ENCODE results near the gene DENND5B. TPM values are rescaled to one million over a fixed set of nuclear protein-coding genes. Genes with fewer than 3 reads are reported as not detected.
"Not testable (repeated sequence)": the region's sequence is repeated elsewhere in the genome, so short reads cannot be mapped to it uniquely, and the experiment has no call there.

The DENND5B gene
- polyA plus RNA-seq, 4 donors, result 4.1 to 36.9 (median 8.2) TPM

DNA sequence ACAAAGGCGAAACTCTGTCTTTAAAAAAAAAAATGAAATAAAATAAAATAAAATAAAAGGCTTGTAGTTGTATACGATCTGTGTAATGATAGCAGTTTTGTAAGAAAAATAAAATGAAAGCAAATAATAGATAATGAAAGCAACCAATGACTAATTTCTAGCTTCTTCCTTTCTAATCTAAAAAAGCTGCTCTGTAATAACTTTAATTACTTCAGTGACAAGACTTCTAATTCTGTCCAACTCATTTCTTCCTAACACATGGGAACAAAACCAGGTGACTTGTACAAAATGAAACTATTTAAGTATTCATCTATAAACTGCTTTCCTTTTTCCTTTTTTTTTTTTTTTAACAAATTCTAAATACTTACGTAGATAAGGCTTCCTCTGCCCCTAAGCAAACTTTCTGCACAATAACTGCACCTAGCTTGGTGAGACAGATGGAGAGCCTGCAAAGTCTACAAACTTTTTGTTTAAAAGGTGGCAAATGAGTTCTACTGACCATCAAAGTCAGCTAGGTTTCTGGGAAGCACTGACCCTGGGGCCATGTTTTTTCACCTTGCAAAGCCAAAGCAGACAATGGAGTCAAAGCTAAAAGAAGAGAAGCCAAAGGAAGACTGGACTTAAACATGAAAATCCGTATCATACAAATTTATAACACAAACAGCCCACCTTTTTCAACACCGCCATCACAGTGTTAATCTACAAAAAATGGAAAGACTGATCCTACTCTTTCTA, 28.2 kb downstream of the DENND5B start:
- no peak overlapping the region for H3K4me3 ChIP-seq (ENCODE audit: low read depth in 1 of 3, low read length in 3 of 3)
- 86 to 90% (median 87%) methylated on average over 5 of the region's 5 CpGs for WGBS, 3 donors
- H3K27me3 ChIP-seq (ENCODE audit: control insufficient read depth in 3 of 3, insufficient read depth in 3 of 3, low read length in 3 of 3), result no peaks in the 10 kb centered on the region
- peaks cover 0 to 5% of the 10 kb centered on the region in 2 donors for H3K9me3 ChIP-seq (ENCODE audit: control insufficient read depth in 2 of 2, insufficient read depth in 1 of 2, low read depth in 1 of 2, low read length in 1 of 2)
- H3K36me3 ChIP-seq (ENCODE audit: control insufficient read depth in 3 of 3, insufficient read depth in 2 of 3, low read depth in 1 of 3, low read length in 3 of 3), result peaks cover 0 to 7% (median 0%) of the 10 kb centered on the region in 3 donors
- FAIRE-seq, result no peak
- no peak overlapping the region for H3K27ac ChIP-seq (ENCODE audit: low read depth in 1 of 3, low read length in 2 of 3)
- DNase-seq, result no peak
- H3K4me1 ChIP-seq (ENCODE audit: control insufficient read depth in 3 of 3, insufficient read depth in 2 of 3, low read depth in 1 of 3, low read length in 2 of 3), result no peaks in the 10 kb centered on the region

GRCh38 chr12:31560516-31560915, 30.4 kb downstream of the DENND5B start:
- DNase-seq (no peak), FAIRE-seq (no peak)
- WGBS, 3 donors, result 80 to 89% (median 88%) methylated on average over 2 of the region's 2 CpGs
- Histone ChIP-seq H3K9me3 (ENCODE audit: control insufficient read depth in 2 of 2, insufficient read depth in 1 of 2, low read depth in 1 of 2, low read length in 1 of 2) (peaks cover 0 to 17% of the 10 kb centered on the region in 2 donors), H3K27ac (ENCODE audit: low read depth in 1 of 3, low read length in 2 of 3) (no peak overlapping the region), H3K27me3 (ENCODE audit: control insufficient read depth in 3 of 3, insufficient read depth in 3 of 3, low read length in 3 of 3) (no peaks in the 10 kb centered on the region), H3K4me3 (ENCODE audit: low read depth in 1 of 3, low read length in 3 of 3) (no peak overlapping the region), H3K4me1 (ENCODE audit: control insufficient read depth in 3 of 3, insufficient read depth in 2 of 3, low read depth in 1 of 3, low read length in 2 of 3) (no peaks in the 10 kb centered on the region), H3K36me3 (ENCODE audit: control insufficient read depth in 3 of 3, insufficient read depth in 2 of 3, low read depth in 1 of 3, low read length in 3 of 3) (peaks cover 0 to 7% (median 0%) of the 10 kb centered on the region in 3 donors)

DNA sequence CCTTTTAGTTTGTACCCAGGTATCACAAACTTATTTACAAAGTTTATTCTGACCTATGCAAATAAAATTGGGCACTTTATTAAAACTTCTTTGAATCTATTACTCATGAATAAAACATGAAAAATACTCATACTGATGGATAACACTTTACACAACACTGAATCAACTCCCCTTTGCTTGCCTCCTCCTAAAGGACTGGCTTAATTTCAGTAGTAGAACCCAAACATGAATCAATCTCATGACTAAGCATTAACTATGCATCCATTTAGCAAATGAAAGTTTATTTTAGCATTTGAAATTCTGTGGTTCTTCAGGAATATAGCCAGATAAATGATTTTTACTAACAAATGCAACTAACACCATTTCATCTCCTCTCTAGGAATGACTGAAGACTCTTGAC, 32.4 kb downstream of the DENND5B start:
- FAIRE-seq, result no peak
- Histone ChIP-seq H3K9me3 (ENCODE audit: control insufficient read depth in 2 of 2, insufficient read depth in 1 of 2, low read depth in 1 of 2, low read length in 1 of 2) (peaks cover 0 to 18% of the 10 kb centered on the region in 2 donors), H3K27ac (ENCODE audit: low read depth in 1 of 3, low read length in 2 of 3) (no peak overlapping the region), H3K36me3 (ENCODE audit: control insufficient read depth in 3 of 3, insufficient read depth in 2 of 3, low read depth in 1 of 3, low read length in 3 of 3) (peaks cover 0 to 7% (median 0%) of the 10 kb centered on the region in 3 donors), H3K4me3 (ENCODE audit: low read depth in 1 of 3, low read length in 3 of 3) (no peak overlapping the region), H3K4me1 (ENCODE audit: control insufficient read depth in 3 of 3, insufficient read depth in 2 of 3, low read depth in 1 of 3, low read length in 2 of 3) (no peaks in the 10 kb centered on the region), H3K27me3 (ENCODE audit: control insufficient read depth in 3 of 3, insufficient read depth in 3 of 3, low read length in 3 of 3) (no peaks in the 10 kb centered on the region)
- DNase-seq, result no peak

DNA sequence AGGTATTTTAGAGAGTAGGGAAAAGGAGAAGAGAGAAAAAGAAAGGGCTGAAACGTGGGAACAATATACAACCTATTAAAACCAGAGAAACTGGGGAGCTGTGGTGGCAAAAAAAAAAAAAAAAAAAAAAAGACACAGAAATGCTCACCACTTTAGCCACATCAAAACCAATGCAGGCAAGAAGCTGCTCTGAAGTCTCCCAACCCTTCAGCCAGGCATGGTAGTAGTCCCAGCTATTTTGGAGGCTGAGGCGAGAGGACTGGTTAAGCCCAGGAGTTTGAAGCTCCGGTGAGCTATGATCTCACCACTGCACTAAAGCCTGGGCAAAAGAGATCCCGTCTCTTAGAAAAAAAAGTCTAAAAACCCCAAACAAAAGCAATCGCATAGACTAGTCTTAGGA, 33.2 kb downstream of the DENND5B start:
- FAIRE-seq, result no peak
- Histone ChIP-seq H3K4me1 (ENCODE audit: control insufficient read depth in 3 of 3, insufficient read depth in 2 of 3, low read depth in 1 of 3, low read length in 2 of 3) (no peaks in the 10 kb centered on the region), H3K9me3 (ENCODE audit: control insufficient read depth in 2 of 2, insufficient read depth in 1 of 2, low read depth in 1 of 2, low read length in 1 of 2) (peaks cover 0 to 18% of the 10 kb centered on the region in 2 donors), H3K27me3 (ENCODE audit: control insufficient read depth in 3 of 3, insufficient read depth in 3 of 3, low read length in 3 of 3) (no peaks in the 10 kb centered on the region), H3K4me3 (ENCODE audit: low read depth in 1 of 3, low read length in 3 of 3) (no peak overlapping the region), H3K36me3 (ENCODE audit: control insufficient read depth in 3 of 3, insufficient read depth in 2 of 3, low read depth in 1 of 3, low read length in 3 of 3) (peaks cover 0 to 7% (median 0%) of the 10 kb centered on the region in 3 donors), H3K27ac (ENCODE audit: low read depth in 1 of 3, low read length in 2 of 3) (no peak overlapping the region)
- 77 to 96% (median 89%) methylated on average over 5 of the region's 5 CpGs for WGBS, 3 donors
- DNase-seq, result no peak

DNA sequence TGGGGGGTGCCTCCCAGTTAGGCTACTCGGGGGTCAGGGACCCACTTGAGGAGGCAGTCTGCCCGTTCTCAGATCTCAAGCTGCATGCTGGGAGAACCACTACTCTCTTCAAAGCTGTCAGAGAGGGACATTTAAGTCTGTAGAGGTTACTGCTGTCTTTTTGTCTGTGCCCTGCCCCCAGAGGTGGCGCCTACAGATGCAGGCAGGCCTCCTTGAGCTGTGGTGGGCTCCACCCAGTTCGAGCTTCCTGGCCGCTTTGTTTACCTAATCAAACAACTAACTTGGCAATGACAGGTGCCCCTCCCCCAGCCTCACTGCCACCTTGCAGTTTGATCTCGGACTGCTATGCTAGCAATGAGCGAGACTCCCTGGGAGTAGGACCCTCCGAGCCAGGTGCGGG, 35.5 kb downstream of the DENND5B start:
- 86 to 95% (median 89%) methylated on average over 7 to 8 of the region's 9 CpGs for WGBS, 3 donors
- not testable (repeated sequence) for H3K4me1 ChIP-seq (ENCODE audit: control insufficient read depth in 3 of 3, insufficient read depth in 2 of 3, low read depth in 1 of 3, low read length in 2 of 3); H3K27me3 ChIP-seq (ENCODE audit: control insufficient read depth in 3 of 3, insufficient read depth in 3 of 3, low read length in 3 of 3); H3K27ac ChIP-seq (ENCODE audit: low read depth in 1 of 3, low read length in 2 of 3); H3K4me3 ChIP-seq (ENCODE audit: low read depth in 1 of 3, low read length in 3 of 3); FAIRE-seq; DNase-seq; H3K36me3 ChIP-seq (ENCODE audit: control insufficient read depth in 3 of 3, insufficient read depth in 2 of 3, low read depth in 1 of 3, low read length in 3 of 3)
- H3K9me3 ChIP-seq (ENCODE audit: control insufficient read depth in 2 of 2, insufficient read depth in 1 of 2, low read depth in 1 of 2, low read length in 1 of 2), result peaks cover 0 to 15% of the 10 kb centered on the region in 2 donors

- H3K36me3 ChIP-seq (ENCODE audit: control insufficient read depth in 3 of 3, insufficient read depth in 2 of 3, low read depth in 1 of 3, low read length in 3 of 3); FAIRE-seq; H3K9me3 ChIP-seq (ENCODE audit: control insufficient read depth in 2 of 2, insufficient read depth in 1 of 2, low read depth in 1 of 2, low read length in 1 of 2); H3K4me3 ChIP-seq (ENCODE audit: low read depth in 1 of 3, low read length in 3 of 3); DNase-seq; H3K27ac ChIP-seq (ENCODE audit: low read depth in 1 of 3, low read length in 2 of 3); H3K4me1 ChIP-seq (ENCODE audit: control insufficient read depth in 3 of 3, insufficient read depth in 2 of 3, low read depth in 1 of 3, low read length in 2 of 3); H3K27me3 ChIP-seq (ENCODE audit: control insufficient read depth in 3 of 3, insufficient read depth in 3 of 3, low read length in 3 of 3): not testable (repeated sequence)
- 88 to 96% (median 93%) methylated on average over 2 to 3 of the region's 3 CpGs for WGBS, 3 donors
Observed at GRCh38 chr12:31550590-31550989, 40.3 kb downstream of the DENND5B start.

DNA sequence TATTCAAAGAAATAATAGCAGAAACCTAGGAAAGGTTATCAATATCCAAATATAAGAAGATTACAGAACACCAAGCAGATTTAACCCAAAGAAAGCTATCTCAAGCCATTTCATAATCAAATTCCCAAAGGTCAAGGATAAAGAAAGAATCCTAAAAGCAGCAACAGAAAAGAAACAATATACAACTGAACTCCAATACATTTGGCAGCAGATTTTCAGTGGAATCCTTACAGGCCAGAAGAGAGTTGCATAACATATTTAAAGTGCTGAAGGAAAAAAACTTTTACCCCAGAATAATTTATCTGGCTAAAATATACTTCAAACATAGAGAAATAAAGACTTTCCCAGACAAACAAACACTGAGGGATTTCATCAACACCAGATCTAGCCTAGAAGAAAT, 54.3 kb downstream of the DENND5B start:
- no peak for FAIRE-seq

DNA sequence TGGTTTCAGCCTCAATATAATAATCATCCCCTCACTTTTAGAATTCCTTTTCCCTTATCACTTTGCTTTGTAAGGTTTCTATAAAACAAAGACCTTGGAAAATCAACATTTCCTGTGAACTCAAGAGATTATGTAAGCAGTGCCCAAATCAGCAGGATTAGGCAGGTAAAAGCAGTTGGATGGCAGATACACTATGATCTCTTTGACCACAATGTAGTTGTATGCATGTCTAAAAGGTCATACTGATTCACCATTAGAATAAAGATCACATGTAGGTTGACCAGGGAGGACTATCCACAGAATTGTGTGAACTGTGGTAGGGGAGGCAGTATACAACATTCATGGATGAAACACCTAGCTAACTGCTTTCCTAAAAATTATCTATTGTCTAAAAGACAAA, 57.5 kb downstream of the DENND5B start:
- H3K36me3 ChIP-seq (ENCODE audit: control insufficient read depth in 3 of 3, insufficient read depth in 2 of 3, low read depth in 1 of 3, low read length in 3 of 3), result peaks cover 0 to 3% (median 0%) of the 10 kb centered on the region in 3 donors
- H3K4me3 ChIP-seq (ENCODE audit: low read depth in 1 of 3, low read length in 3 of 3), result no peak overlapping the region
- FAIRE-seq, result no peak
- no peaks in the 10 kb centered on the region for H3K27me3 ChIP-seq (ENCODE audit: control insufficient read depth in 3 of 3, insufficient read depth in 3 of 3, low read length in 3 of 3)
- H3K4me1 ChIP-seq (ENCODE audit: control insufficient read depth in 3 of 3, insufficient read depth in 2 of 3, low read depth in 1 of 3, low read length in 2 of 3), result no peaks in the 10 kb centered on the region
- H3K9me3 ChIP-seq (ENCODE audit: control insufficient read depth in 2 of 2, insufficient read depth in 1 of 2, low read depth in 1 of 2, low read length in 1 of 2), result peaks cover 0 to under 1% of the 10 kb centered on the region in 2 donors
- no peak overlapping the region for H3K27ac ChIP-seq (ENCODE audit: low read depth in 1 of 3, low read length in 2 of 3)
- no peak for DNase-seq

More for the DNA sequence above, 54.3 kb downstream of the DENND5B start:
- H3K36me3 ChIP-seq (ENCODE audit: control insufficient read depth in 3 of 3, insufficient read depth in 2 of 3, low read depth in 1 of 3, low read length in 3 of 3), result peaks cover 0 to 3% (median 0%) of the 10 kb centered on the region in 3 donors
- no peak for DNase-seq
- no peaks in the 10 kb centered on the region for H3K27me3 ChIP-seq (ENCODE audit: control insufficient read depth in 3 of 3, insufficient read depth in 3 of 3, low read length in 3 of 3)
- H3K27ac ChIP-seq (ENCODE audit: low read depth in 1 of 3, low read length in 2 of 3), result no peak overlapping the region
- H3K4me3 ChIP-seq (ENCODE audit: low read depth in 1 of 3, low read length in 3 of 3), result no peak overlapping the region
- no peaks in the 10 kb centered on the region for H3K4me1 ChIP-seq (ENCODE audit: control insufficient read depth in 3 of 3, insufficient read depth in 2 of 3, low read depth in 1 of 3, low read length in 2 of 3)
- peaks cover 0 to 8% of the 10 kb centered on the region in 2 donors for H3K9me3 ChIP-seq (ENCODE audit: control insufficient read depth in 2 of 2, insufficient read depth in 1 of 2, low read depth in 1 of 2, low read length in 1 of 2)

DNA sequence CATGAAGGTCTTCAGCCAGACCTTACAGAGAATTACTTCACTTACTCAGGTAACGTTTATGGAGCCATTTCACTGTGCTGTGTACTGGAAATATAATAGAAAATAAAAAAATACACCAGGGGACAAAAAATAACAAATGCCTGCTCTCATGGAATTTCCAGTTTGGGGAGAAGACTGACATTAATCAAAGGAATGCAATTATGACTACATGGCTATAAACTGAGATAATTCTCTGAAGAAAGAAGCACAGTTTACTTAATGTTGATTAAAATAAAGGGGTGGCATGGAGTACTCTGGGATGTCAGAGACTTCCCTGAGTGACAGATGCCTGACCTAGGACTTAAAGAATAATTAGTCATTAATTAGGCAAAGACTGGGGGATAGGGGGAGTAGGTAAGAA, 59.0 kb downstream of the DENND5B start:
- no peaks in the 10 kb centered on the region for H3K27me3 ChIP-seq (ENCODE audit: control insufficient read depth in 3 of 3, insufficient read depth in 3 of 3, low read length in 3 of 3)
- FAIRE-seq (no peak), DNase-seq (no peak)
- H3K36me3 ChIP-seq (ENCODE audit: control insufficient read depth in 3 of 3, insufficient read depth in 2 of 3, low read depth in 1 of 3, low read length in 3 of 3), result peaks cover 0 to 3% (median 0%) of the 10 kb centered on the region in 3 donors
- no peak overlapping the region for H3K27ac ChIP-seq (ENCODE audit: low read depth in 1 of 3, low read length in 2 of 3)
- 41 to 66% (median 55%) methylated on average over 1 of the region's 1 CpG for WGBS, 3 donors
- no peak overlapping the region for H3K4me3 ChIP-seq (ENCODE audit: low read depth in 1 of 3, low read length in 3 of 3)
- no peaks in the 10 kb centered on the region for H3K4me1 ChIP-seq (ENCODE audit: control insufficient read depth in 3 of 3, insufficient read depth in 2 of 3, low read depth in 1 of 3, low read length in 2 of 3)
- H3K9me3 ChIP-seq (ENCODE audit: control insufficient read depth in 2 of 2, insufficient read depth in 1 of 2, low read depth in 1 of 2, low read length in 1 of 2), result no peaks in the 10 kb centered on the region

All from small intestine (tissue), 7 donors.